GM18519 (cell line): ENCODE results near the gene OR13C5.
"Not testable (repeated sequence)": the region's sequence is repeated elsewhere in the genome, so short reads cannot be mapped to it uniquely, and the experiment has no call there.

ENCODE experiments used
- ATAC-seq: cut with Tn5 transposase; IDR thresholded peaks from one replicate; pipeline ENCODE4 v1.9.1; 2021; ENCODE audit warnings: mild to moderate bottlenecking, moderate library complexity; ENCODE audit not compliant: unreplicated experiment, low FRiP score

OR13C5 gene

GRCh38 chr9:104599313-104599712 is at the start of gene OR13C5:
OR13C5 (minus strand) TSS chr9:104599413; CDS start chr9:104599413, 0 bp downstream.
- ATAC-seq = not testable (repeated sequence)

GRCh38 chr9:104635456-104635855 is 36.2 kb upstream of the OR13C5 start:
- no peak for ATAC-seq

GRCh38 chr9:104633976-104634520 is 34.8 kb upstream of the OR13C5 start:
- no peak for ATAC-seq

- ATAC-seq = not testable (repeated sequence)
These were observed 26.8 kb upstream of the OR13C5 start for GRCh38 chr9:104625964-104626363.

- ATAC-seq = no peak
These were observed 18.9 kb upstream of the OR13C5 start, which contains the start of gene OR13C9 for GRCh38 chr9:104618104-104618503. OR13C9 (minus strand) TSS chr9:104618204; CDS start chr9:104618204, 0 bp downstream.

- ATAC-seq = no peak
These were observed 18.2 kb upstream of the OR13C5 start for GRCh38 chr9:104617418-104617817.

GRCh38 chr9:104611213-104611612 is 12.0 kb upstream of the OR13C5 start:
- no peak for ATAC-seq

- ATAC-seq = no peak
These were observed 9.1 kb upstream of the OR13C5 start for GRCh38 chr9:104608336-104608735.

- ATAC-seq = no peak
These were observed 6.9 kb upstream of the OR13C5 start for GRCh38 chr9:104606152-104606551.

- not testable (repeated sequence) for ATAC-seq
These were observed 6.3 kb upstream of the OR13C5 start, which contains the start of gene OR13C2 for GRCh38 chr9:104605527-104605926. OR13C2 (minus strand) TSS chr9:104605627; CDS start chr9:104605627, 0 bp downstream.

GRCh38 chr9:104604801-104605200 is 5.6 kb upstream of the OR13C5 start:
- ATAC-seq = no peak

- ATAC-seq = not testable (repeated sequence)
These were observed 464 bp downstream of the OR13C5 start for GRCh38 chr9:104598749-104599148.

GRCh38 chr9:104589626-104590025 is 9.6 kb downstream of the OR13C5 start:
- ATAC-seq = no peak

- no peak for ATAC-seq
These were observed 12.6 kb downstream of the OR13C5 start for GRCh38 chr9:104586496-104587180.

GRCh38 chr9:104580562-104580961 is 18.7 kb downstream of the OR13C5 start:
- no peak for ATAC-seq

- ATAC-seq = no peak
These were observed 21.9 kb downstream of the OR13C5 start for GRCh38 chr9:104577263-104577662.

- ATAC-seq = no peak
These were observed 23.8 kb downstream of the OR13C5 start for GRCh38 chr9:104575456-104575855.

GRCh38 chr9:104572612-104573011 is 26.6 kb downstream of the OR13C5 start:
- ATAC-seq = no peak

- no peak for ATAC-seq
These were observed 30.3 kb downstream of the OR13C5 start, which contains the start of gene OR13C8 for GRCh38 chr9:104568868-104569267. OR13C8 (plus strand) TSS chr9:104569168; CDS start chr9:104569168, 0 bp downstream.

GRCh38 chr9:104564358-104564757 is 34.9 kb downstream of the OR13C5 start:
- ATAC-seq = no peak

GRCh38 chr9:104556830-104557634 is 42.2 kb downstream of the OR13C5 start:
- ATAC-seq = no peak
